ENCODE data around the gene NDST1.

NDST1 gene

GRCh38 chr5:150514708-150515211 lies 6.8 kb downstream of the NDST1 start:
- H3F3A ChIP-seq (ENCODE audit: control insufficient read depth, insufficient read depth), result peaks cover 4% of the 10 kb centered on the region; the same call in 1 of the 2 replicates
- H3K4me2 ChIP-seq (ENCODE audit: low read length), result no peak overlapping the region
- H3K79me2 ChIP-seq (ENCODE audit: control insufficient read depth, low read length), result peaks cover 39% of the 10 kb centered on the region
- H3K27ac ChIP-seq (ENCODE audit: low read depth, low read length), result no peak overlapping the region
- H3K9me3 ChIP-seq (ENCODE audit: control insufficient read depth, insufficient read depth, low read length), result no peaks in the 10 kb centered on the region
- no peaks in the 10 kb centered on the region for H3K27me3 ChIP-seq (ENCODE audit: control insufficient read depth, low read length)
- H4K20me1 ChIP-seq (ENCODE audit: control insufficient read depth, insufficient read depth, low read depth, low read length), result no peaks in the 10 kb centered on the region
- peaks cover 3% of the 10 kb centered on the region; the same call in 1 of the 2 replicates for H3K36me3 ChIP-seq (ENCODE audit: control insufficient read depth, low read length)
- no peaks in the 10 kb centered on the region for H3K9me2 ChIP-seq (replicated peaks; ENCODE audit: control insufficient read depth, low read length)
- TF ChIP-seq EZH2phosphoT487 (IDR thresholded peaks at IDR 0.05; ENCODE audit: borderline replicate concordance, low read length) (no peak), CTCF (IDR thresholded peaks at IDR 0.05; ENCODE audit: low read depth, low read length, poor library complexity, severe bottlenecking) (no peak)
- no peak overlapping the region for H3K4me3 ChIP-seq (ENCODE audit: low read length)
- peaks cover 48% of the 10 kb centered on the region for H3K4me1 ChIP-seq (ENCODE audit: control insufficient read depth, low read length)

GRCh38 chr5:150515446-150515845 lies 7.5 kb downstream of the NDST1 start:
- Histone ChIP-seq H3K4me3 (ENCODE audit: low read length) (no peak overlapping the region), H3K27me3 (ENCODE audit: control insufficient read depth, low read length) (no peaks in the 10 kb centered on the region), H3K79me2 (ENCODE audit: control insufficient read depth, low read length) (peaks cover 39% of the 10 kb centered on the region), H3F3A (ENCODE audit: control insufficient read depth, insufficient read depth) (peaks cover 4% of the 10 kb centered on the region; the same call in 1 of the 2 replicates), H3K4me1 (ENCODE audit: control insufficient read depth, low read length) (peaks cover 48% of the 10 kb centered on the region), H3K9me2 (replicated peaks; ENCODE audit: control insufficient read depth, low read length) (no peaks in the 10 kb centered on the region), H4K20me1 (ENCODE audit: control insufficient read depth, insufficient read depth, low read depth, low read length) (no peaks in the 10 kb centered on the region), H3K27ac (ENCODE audit: low read depth, low read length) (no peak overlapping the region), H3K9me3 (ENCODE audit: control insufficient read depth, insufficient read depth, low read length) (no peaks in the 10 kb centered on the region), H3K36me3 (ENCODE audit: control insufficient read depth, low read length) (peaks cover 3% of the 10 kb centered on the region; the same call in 1 of the 2 replicates), H3K4me2 (ENCODE audit: low read length) (no peak overlapping the region)
- TF ChIP-seq EZH2phosphoT487 (IDR thresholded peaks at IDR 0.05; ENCODE audit: borderline replicate concordance, low read length) (no peak), CTCF (IDR thresholded peaks at IDR 0.05; ENCODE audit: low read depth, low read length, poor library complexity, severe bottlenecking) (no peak)

GRCh38 chr5:150516011-150516410 lies 8.1 kb downstream of the NDST1 start:
- Histone ChIP-seq H3K36me3 (ENCODE audit: control insufficient read depth, low read length) (peaks cover 3% of the 10 kb centered on the region; the same call in 1 of the 2 replicates), H3K27me3 (ENCODE audit: control insufficient read depth, low read length) (no peaks in the 10 kb centered on the region), H3F3A (ENCODE audit: control insufficient read depth, insufficient read depth) (peaks cover 4% of the 10 kb centered on the region; the same call in 1 of the 2 replicates), H3K9me3 (ENCODE audit: control insufficient read depth, insufficient read depth, low read length) (no peaks in the 10 kb centered on the region), H3K4me2 (ENCODE audit: low read length) (no peak overlapping the region), H3K9me2 (replicated peaks; ENCODE audit: control insufficient read depth, low read length) (no peaks in the 10 kb centered on the region), H3K79me2 (ENCODE audit: control insufficient read depth, low read length) (peaks cover 39% of the 10 kb centered on the region), H3K4me3 (ENCODE audit: low read length) (no peak overlapping the region), H3K4me1 (ENCODE audit: control insufficient read depth, low read length) (peaks cover 48% of the 10 kb centered on the region), H4K20me1 (ENCODE audit: control insufficient read depth, insufficient read depth, low read depth, low read length) (no peaks in the 10 kb centered on the region), H3K27ac (ENCODE audit: low read depth, low read length) (no peak overlapping the region)
- no peak for TF ChIP-seq CTCF (IDR thresholded peaks at IDR 0.05; ENCODE audit: low read depth, low read length, poor library complexity, severe bottlenecking)
